ENCODE results near the gene LTC4S. TPM values are rescaled to one million over a fixed set of nuclear protein-coding genes. Genes with fewer than 3 reads are reported as not detected.

Gene LTC4S
- total RNA-seq, 1 donor from 2014 or later: 5.0 TPM

DNA sequence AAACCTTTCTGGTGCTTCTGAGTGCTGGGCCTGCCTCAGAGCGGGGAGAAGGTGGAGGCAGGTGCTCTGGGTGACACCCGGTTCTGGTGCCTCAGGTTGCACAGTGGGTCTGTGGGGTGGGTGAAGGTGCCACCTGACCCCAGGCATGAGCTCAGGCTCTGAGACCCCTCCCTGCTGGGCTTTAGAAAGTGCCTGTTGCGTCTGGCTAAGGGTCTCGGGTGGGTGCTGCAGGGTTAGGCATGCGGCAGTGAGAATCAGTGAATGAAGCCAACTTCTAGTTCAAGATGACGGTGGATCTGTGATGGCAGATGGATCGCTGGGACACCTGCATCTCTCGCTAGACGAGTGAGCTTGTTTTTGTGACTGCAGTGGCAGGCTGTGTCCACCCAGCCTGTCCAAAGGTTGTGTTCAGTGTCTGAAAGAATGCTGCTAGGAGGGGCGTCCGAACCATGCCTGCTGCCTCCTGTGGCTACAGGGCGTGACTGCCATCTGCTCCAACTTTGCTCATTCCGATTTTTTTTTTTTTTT lies 31.9 kb downstream of the LTC4S start:
- Mint-ChIP-seq H3K27ac (no peak overlapping the region), H3K4me3 (no peak overlapping the region), H3K9me3 (peaks cover 9% of the 10 kb centered on the region), H3K36me3 (peaks cover 48% of the 10 kb centered on the region), H3K4me1 (peaks cover 16% of the 10 kb centered on the region), H3K27me3 (ENCODE audit: low read depth) (no peaks in the 10 kb centered on the region)
- no peak for TF ChIP-seq CTCF (IDR thresholded peaks at IDR 0.05; ENCODE audit: unreplicated experiment)
- no peak for DNase-seq (ENCODE audit: low spot score in 2 of 2, unreplicated experiment in 2 of 2)

GRCh38 chr5:179827680-179828079 lies 33.9 kb downstream of the LTC4S start:
- Mint-ChIP-seq H3K27ac (no peak overlapping the region), H3K9me3 (peaks cover 9% of the 10 kb centered on the region), H3K36me3 (peaks cover 62% of the 10 kb centered on the region), H3K4me3 (no peak overlapping the region), H3K27me3 (ENCODE audit: low read depth) (no peaks in the 10 kb centered on the region), H3K4me1 (peaks cover 7% of the 10 kb centered on the region)
- DNase-seq (ENCODE audit: low spot score in 2 of 2, unreplicated experiment in 2 of 2): no peak
- TF ChIP-seq CTCF (IDR thresholded peaks at IDR 0.05; ENCODE audit: unreplicated experiment): no peak

- H3K36me3 Mint-ChIP-seq: peaks cover 74% of the 10 kb centered on the region
- H3K4me3 Mint-ChIP-seq: no peak overlapping the region
- H3K27ac Mint-ChIP-seq: no peak overlapping the region
Measured at GRCh38 chr5:179828756-179829421, 35.1 kb downstream of the LTC4S start.

DNA sequence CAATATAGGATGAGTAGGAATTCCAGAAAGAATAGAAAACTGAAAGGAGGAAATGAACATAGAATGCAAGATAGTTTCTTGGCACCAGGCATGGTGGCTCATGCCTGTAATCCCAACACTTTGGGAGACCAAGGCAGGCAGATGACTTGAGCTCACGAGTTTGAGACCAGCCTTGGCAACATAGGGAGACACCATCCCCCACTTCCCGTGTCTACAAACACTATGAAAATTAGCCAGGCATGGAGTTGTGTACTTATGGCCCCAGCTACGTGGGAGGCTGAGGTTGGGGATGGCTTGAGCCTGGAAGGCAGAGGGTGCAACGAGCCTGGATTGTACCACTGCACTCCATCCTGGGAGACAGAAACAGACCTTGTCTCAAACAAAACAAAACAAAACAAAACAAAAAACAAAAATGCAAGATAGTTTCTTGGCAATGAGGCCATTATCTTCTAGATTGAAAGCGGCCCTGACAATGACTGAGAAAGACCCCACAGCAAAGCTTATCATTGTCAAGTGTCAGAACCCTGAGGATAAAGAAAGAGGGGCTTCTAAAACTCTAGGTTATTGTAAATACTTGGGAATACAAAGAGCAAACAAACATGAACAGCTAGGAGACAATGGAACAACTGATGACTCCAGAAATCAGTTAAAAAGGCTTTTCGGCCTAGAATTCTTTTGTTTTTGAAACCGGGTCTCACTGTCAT lies 36.1 kb downstream of the LTC4S start:
- Mint-ChIP-seq H3K4me3 (no peak overlapping the region), H3K4me1 (no peaks in the 10 kb centered on the region), H3K9me3 (peaks cover 16% of the 10 kb centered on the region), H3K36me3 (peaks cover 70% of the 10 kb centered on the region), H3K27ac (no peak overlapping the region), H3K27me3 (ENCODE audit: low read depth) (no peaks in the 10 kb centered on the region)
- TF ChIP-seq CTCF (IDR thresholded peaks at IDR 0.05; ENCODE audit: unreplicated experiment): no peak
- DNase-seq (ENCODE audit: low spot score in 2 of 2, unreplicated experiment in 2 of 2): no peak

More at GRCh38 chr5:179828756-179829421, 35.1 kb downstream of the LTC4S start:
- no peaks in the 10 kb centered on the region for H3K27me3 Mint-ChIP-seq (ENCODE audit: low read depth)
- TF ChIP-seq CTCF (IDR thresholded peaks at IDR 0.05; ENCODE audit: unreplicated experiment): no peak
- DNase-seq (ENCODE audit: low spot score in 2 of 2, unreplicated experiment in 2 of 2): no peak
- no peaks in the 10 kb centered on the region for H3K4me1 Mint-ChIP-seq
- peaks cover 16% of the 10 kb centered on the region for H3K9me3 Mint-ChIP-seq

DNA sequence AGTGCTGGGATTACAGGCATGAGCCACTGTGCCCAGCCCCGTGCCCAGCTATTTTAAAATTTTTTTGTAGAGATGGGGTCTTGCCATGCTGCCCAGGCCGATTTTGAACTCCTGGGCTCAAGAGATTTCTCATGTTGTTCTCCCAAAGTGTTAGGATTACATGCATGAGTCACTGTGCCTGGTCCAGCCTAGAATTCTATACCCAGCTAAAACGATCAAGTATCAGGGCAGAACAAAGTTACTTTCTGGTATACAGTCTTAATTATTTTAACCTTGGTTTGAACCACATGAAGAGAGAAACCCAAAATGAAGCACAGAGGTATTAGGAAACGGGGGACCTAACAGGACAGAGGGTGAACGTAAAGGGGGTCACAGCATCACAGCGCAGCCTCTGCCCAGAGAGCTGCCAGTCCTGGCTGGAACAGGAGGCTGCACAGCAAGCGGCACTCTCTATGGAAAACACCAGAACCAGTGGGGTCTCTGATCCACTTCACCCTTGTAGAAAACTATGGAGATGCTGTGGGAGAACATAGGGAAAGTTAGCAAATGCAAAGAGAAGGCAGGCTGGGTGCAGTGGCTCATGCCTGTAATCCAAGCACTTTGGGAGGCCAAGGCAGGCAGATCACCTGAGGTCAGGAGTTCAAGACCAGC lies 37.2 kb downstream of the LTC4S start:
- no peaks in the 10 kb centered on the region for H3K27me3 Mint-ChIP-seq (ENCODE audit: low read depth)
- no peak for TF ChIP-seq CTCF (IDR thresholded peaks at IDR 0.05; ENCODE audit: unreplicated experiment)
- H3K4me3 Mint-ChIP-seq: no peak overlapping the region
- H3K36me3 Mint-ChIP-seq: peaks cover 66% of the 10 kb centered on the region
- H3K9me3 Mint-ChIP-seq: peaks cover 16% of the 10 kb centered on the region
- no peak for DNase-seq (ENCODE audit: low spot score in 2 of 2, unreplicated experiment in 2 of 2)
- H3K27ac Mint-ChIP-seq: no peak overlapping the region
- H3K4me1 Mint-ChIP-seq: no peaks in the 10 kb centered on the region
